ENCODE measurements around the gene SEPHS2.

Gene SEPHS2

GRCh38 chr16:30445408-30446202 lies at the start of gene SEPHS2:
SEPHS2 (minus strand) TSS chr16:30445874; CDS start chr16:30445727, 147 bp downstream.
- peak; percentile 99 for DNase-seq (ENCODE audit: low read depth in 2 of 2)
- peak within 1 kb of the TSS; percentile 76 to 90 for H3K4me3 ChIP-seq (replicated peaks in 1 of 2; ENCODE audit: low read depth in 2 of 2, low read length in 2 of 2)
- TF ChIP-seq CTCF (IDR thresholded peaks at IDR 0.05; ENCODE audit: low read depth, low read length): peak; percentile 50

GRCh38 chr16:30494709-30495108 lies 49.0 kb upstream of the SEPHS2 start:
- no peak overlapping the region for H3K4me3 ChIP-seq (replicated peaks in 1 of 2; ENCODE audit: low read depth in 2 of 2, low read length in 2 of 2)
- no peak for TF ChIP-seq CTCF (IDR thresholded peaks at IDR 0.05; ENCODE audit: low read depth, low read length)
- DNase-seq (ENCODE audit: low read depth in 2 of 2): no peak

- DNase-seq (ENCODE audit: low read depth in 2 of 2): no peak
- no peak for TF ChIP-seq CTCF (IDR thresholded peaks at IDR 0.05; ENCODE audit: low read depth, low read length)
- H3K4me3 ChIP-seq (replicated peaks in 1 of 2; ENCODE audit: low read depth in 2 of 2, low read length in 2 of 2): no peak overlapping the region
These were observed 48.3 kb upstream of the SEPHS2 start for GRCh38 chr16:30493941-30494488.

GRCh38 chr16:30491744-30492308 lies 46.2 kb upstream of the SEPHS2 start:
- peak; percentile 76 to 81 for DNase-seq (ENCODE audit: low read depth in 2 of 2)
- no peak overlapping the region for H3K4me3 ChIP-seq (replicated peaks in 1 of 2; ENCODE audit: low read depth in 2 of 2, low read length in 2 of 2)
- no peak for TF ChIP-seq CTCF (IDR thresholded peaks at IDR 0.05; ENCODE audit: low read depth, low read length)

GRCh38 chr16:30491229-30491628 lies 45.6 kb upstream of the SEPHS2 start:
- TF ChIP-seq CTCF (IDR thresholded peaks at IDR 0.05; ENCODE audit: low read depth, low read length): no peak
- no peak for DNase-seq (ENCODE audit: low read depth in 2 of 2)
- H3K4me3 ChIP-seq (replicated peaks in 1 of 2; ENCODE audit: low read depth in 2 of 2, low read length in 2 of 2): no peak overlapping the region

- no peak for DNase-seq (ENCODE audit: low read depth in 2 of 2)
- no peak for TF ChIP-seq CTCF (IDR thresholded peaks at IDR 0.05; ENCODE audit: low read depth, low read length)
- H3K4me3 ChIP-seq (replicated peaks in 1 of 2; ENCODE audit: low read depth in 2 of 2, low read length in 2 of 2): no peak overlapping the region
These were observed 44.5 kb upstream of the SEPHS2 start for GRCh38 chr16:30490210-30490609.

Measured in cardiac fibroblast (primary cell).